ENCODE data around the gene EPYC. TPM values are rescaled to one million over a fixed set of nuclear protein-coding genes. Genes with fewer than 3 reads are reported as not detected.
A peak's percentile ranks its signal among the peaks of the same experiment; 100 is the strongest.
"Not testable (repeated sequence)": the region's sequence is repeated elsewhere in the genome, so short reads cannot be mapped to it uniquely, and the experiment has no call there.

EPYC gene
- total RNA-seq, 1 donor from 2014 or later = not detected

- DNase-seq (no peak), ATAC-seq (ENCODE audit: poor library complexity) (no peak)
- intact Hi-C loops (cut with DNase I) = no loop called here
These were observed 5.2 kb downstream of the EPYC start for GRCh38 chr12:90999527-90999926.

GRCh38 chr12:90995010-90995409, 9.8 kb downstream of the EPYC start:
- intact Hi-C loops (cut with DNase I) = no loop called here
- no peak for DNase-seq
- ATAC-seq (ENCODE audit: poor library complexity) = no peak

GRCh38 chr12:90991952-90992465, 12.8 kb downstream of the EPYC start:
- intact Hi-C loops (cut with DNase I) = no loop called here
- no peak for ATAC-seq (ENCODE audit: poor library complexity)
- DNase-seq = no peak

- intact Hi-C loops (cut with DNase I) = no loop called here
- ATAC-seq (ENCODE audit: poor library complexity) (no peak), DNase-seq (no peak)
These were observed 14.2 kb downstream of the EPYC start for GRCh38 chr12:90990611-90991010.

GRCh38 chr12:90989686-90990111, 15.1 kb downstream of the EPYC start:
- ATAC-seq (ENCODE audit: poor library complexity) (peak; percentile 95), DNase-seq (no peak)
- intact Hi-C loops (cut with DNase I) = no loop called here

GRCh38 chr12:90987520-90987919, 17.3 kb downstream of the EPYC start:
- DNase-seq (no peak), ATAC-seq (ENCODE audit: poor library complexity) (no peak)
- intact Hi-C loops (cut with DNase I) = no loop called here

- intact Hi-C loops (cut with DNase I) = no loop called here
- DNase-seq = no peak
- ATAC-seq (ENCODE audit: poor library complexity) = no peak
These were observed 17.7 kb downstream of the EPYC start for GRCh38 chr12:90987101-90987500.

- intact Hi-C loops (cut with DNase I); DNase-seq; ATAC-seq (ENCODE audit: poor library complexity): not testable (repeated sequence)
These were observed 19.4 kb downstream of the EPYC start for GRCh38 chr12:90985331-90985730.

- DNase-seq = no peak
- ATAC-seq (ENCODE audit: poor library complexity) = no peak
- intact Hi-C loops (cut with DNase I) = no loop called here
These were observed 20.7 kb downstream of the EPYC start for GRCh38 chr12:90984114-90984513.

- DNase-seq (no peak), ATAC-seq (ENCODE audit: poor library complexity) (no peak)
- intact Hi-C loops (cut with DNase I) = no loop called here
These were observed 22.6 kb downstream of the EPYC start for GRCh38 chr12:90982170-90982569.

GRCh38 chr12:90979951-90980350, 24.8 kb downstream of the EPYC start:
- peak; percentile 64 for ATAC-seq (ENCODE audit: poor library complexity)
- intact Hi-C loops (cut with DNase I) = loop anchor here (5.0 to 10.0 kb wide), 2 partner anchors 127 to 375 kb away; no protein-coding TSS in a partner anchor
- DNase-seq = no peak

- ATAC-seq (ENCODE audit: poor library complexity) = no peak
These were observed 25.8 kb downstream of the EPYC start for GRCh38 chr12:90979019-90979418.

GRCh38 chr12:90978117-90978770, 26.5 kb downstream of the EPYC start:
- intact Hi-C loops (cut with DNase I) = loop anchor here (5.0 to 10.0 kb wide), 2 partner anchors 129 to 377 kb away; no protein-coding TSS in a partner anchor
- DNase-seq (no peak), ATAC-seq (ENCODE audit: poor library complexity) (peak; percentile 92)

More at GRCh38 chr12:90979019-90979418, 25.8 kb downstream of the EPYC start:
- intact Hi-C loops (cut with DNase I) = loop anchor here (5.0 to 10.0 kb wide), 2 partner anchors 128 to 376 kb away; no protein-coding TSS in a partner anchor
- DNase-seq = no peak

GRCh38 chr12:90977224-90977623, 27.5 kb downstream of the EPYC start:
- no peak for DNase-seq
- ATAC-seq (ENCODE audit: poor library complexity) = no peak
- intact Hi-C loops (cut with DNase I) = loop anchor here (5.0 to 10.0 kb wide), 2 partner anchors 130 to 378 kb away; no protein-coding TSS in a partner anchor

- no peak for DNase-seq
- intact Hi-C loops (cut with DNase I) = loop anchor here (10.0 kb wide), 1 partner anchor 381 kb away; no protein-coding TSS in a partner anchor
- ATAC-seq (ENCODE audit: poor library complexity) = no peak
These were observed 30.5 kb downstream of the EPYC start for GRCh38 chr12:90974286-90974685.

GRCh38 chr12:90972226-90972625, 32.5 kb downstream of the EPYC start:
- intact Hi-C loops (cut with DNase I) = loop anchor here (10.0 kb wide), 1 partner anchor 383 kb away; no protein-coding TSS in a partner anchor
- no peak for ATAC-seq (ENCODE audit: poor library complexity)

GRCh38 chr12:90970911-90971310, 33.9 kb downstream of the EPYC start:
- ATAC-seq (ENCODE audit: poor library complexity) (no peak), DNase-seq (no peak)
- intact Hi-C loops (cut with DNase I) = loop anchor here (10.0 kb wide), 1 partner anchor 384 kb away; no protein-coding TSS in a partner anchor

More at GRCh38 chr12:90972226-90972625, 32.5 kb downstream of the EPYC start:
- no peak for DNase-seq

GRCh38 chr12:90970471-90970870, 34.3 kb downstream of the EPYC start:
- no peak for ATAC-seq (ENCODE audit: poor library complexity)
- intact Hi-C loops (cut with DNase I) = loop anchor here (10.0 kb wide), 1 partner anchor 384 kb away; no protein-coding TSS in a partner anchor
- no peak for DNase-seq

- intact Hi-C loops (cut with DNase I) = loop anchor here (10.0 kb wide), 1 partner anchor 385 kb away; no protein-coding TSS in a partner anchor
- DNase-seq = no peak
- no peak for ATAC-seq (ENCODE audit: poor library complexity)
These were observed 34.9 kb downstream of the EPYC start for GRCh38 chr12:90969851-90970250.

GRCh38 chr12:90969346-90969745, 35.4 kb downstream of the EPYC start:
- no peak for DNase-seq
- intact Hi-C loops (cut with DNase I) = no loop called here
- ATAC-seq (ENCODE audit: poor library complexity) = no peak

All from Right ventricle myocardium superior (tissue), 1 donor.